Prostate gland (tissue), 2 donors: ENCODE results near the gene HAGH. TPM values are rescaled to one million over a fixed set of nuclear protein-coding genes. Genes with fewer than 3 reads are reported as not detected.

ENCODE experiments used
- DNase-seq: peaks from one replicate; pipeline ENCODE4 v3.0.0-alpha.2; 2019; ENCODE audit warnings: low spot score
- H3K27ac ChIP-seq, 2 donors: fragments of 200-600 bp; sonication (generic); 2 replicates each; pipeline ENCODE4 v1.5.1; 2017 to 2019
- H3K27me3 ChIP-seq: fragments of 200-600 bp; sonication (generic); replicated peaks from 2 replicates; pipeline ENCODE4 v1.5.1; 2019; ENCODE audit not compliant: insufficient read depth
- H3K36me3 ChIP-seq, 2 donors: fragments of 200-600 bp; sonication (generic); 1 replicate in 1 of 2; 2 replicates in 1 of 2; pipeline versions ENCODE4 v1.5.1 to v1.8.1; 2017 to 2019
- H3K4me1 ChIP-seq: fragments of 200-600 bp; sonication (generic); replicated peaks from 2 replicates; pipeline ENCODE4 v1.5.1; 2019
- H3K4me3 ChIP-seq, 2 donors: fragments of 200-600 bp; sonication (generic); 2 replicates each; pipeline ENCODE4 v1.5.1; 2017 to 2019
- H3K9me3 ChIP-seq: fragments of 200-600 bp; sonication (generic); 2 replicates; pipeline ENCODE4 v1.5.1; 2017
- POLR2A ChIP-seq: fragments of 450-650 bp; IDR thresholded peaks from one replicate; pipeline ENCODE4 v1.6.1; 2016; ENCODE audit warnings: antibody characterized with exemption, mild to moderate bottlenecking
- POLR2AphosphoS5 ChIP-seq: sonication (generic); formaldehyde crosslinking; IDR thresholded peaks from one replicate; pipeline ENCODE4 v1.6.1; 2017; ENCODE audit warnings: antibody characterized with exemption
- WGBS: methylation state at CpG from one replicate; pipeline ENCODE4 v1.1.5; 2018; 5-methylcytosine and 5-hydroxymethylcytosine counted together
- intact Hi-C: fragments of 100-400 bp; cut with DNase I; formaldehyde crosslinking; loops from one replicate; pipeline ENCODE4 v1.14.2; 2022
- total RNA-seq, 2 donors: library from RNA; depleted of rRNA; stranded (reverse); fragments of >200 nt; gene quantifications; one replicate each; pipeline ENCODE4 v1.1.0, GENCODE V29; 2016
- TF ChIP-seq, protein P1 (sequence below), 4 experiments: fragments of 200-600 bp in 2 of 4; fragments of 450-650 bp in 2 of 4; sonication (generic) in 2 of 4; IDR thresholded peaks; 1 replicate in 3 of 4; 2 replicates in 1 of 4; pipeline ENCODE4 v1.5.1; 2016 to 2019; ENCODE audit warnings: antibody characterized with exemption in 4 of 4, mild to moderate bottlenecking in 2 of 4, moderate library complexity in 2 of 4

Gene HAGH
- total RNA-seq, 2 donors from 2014 or later: 98.6 to 145 TPM

DNA sequence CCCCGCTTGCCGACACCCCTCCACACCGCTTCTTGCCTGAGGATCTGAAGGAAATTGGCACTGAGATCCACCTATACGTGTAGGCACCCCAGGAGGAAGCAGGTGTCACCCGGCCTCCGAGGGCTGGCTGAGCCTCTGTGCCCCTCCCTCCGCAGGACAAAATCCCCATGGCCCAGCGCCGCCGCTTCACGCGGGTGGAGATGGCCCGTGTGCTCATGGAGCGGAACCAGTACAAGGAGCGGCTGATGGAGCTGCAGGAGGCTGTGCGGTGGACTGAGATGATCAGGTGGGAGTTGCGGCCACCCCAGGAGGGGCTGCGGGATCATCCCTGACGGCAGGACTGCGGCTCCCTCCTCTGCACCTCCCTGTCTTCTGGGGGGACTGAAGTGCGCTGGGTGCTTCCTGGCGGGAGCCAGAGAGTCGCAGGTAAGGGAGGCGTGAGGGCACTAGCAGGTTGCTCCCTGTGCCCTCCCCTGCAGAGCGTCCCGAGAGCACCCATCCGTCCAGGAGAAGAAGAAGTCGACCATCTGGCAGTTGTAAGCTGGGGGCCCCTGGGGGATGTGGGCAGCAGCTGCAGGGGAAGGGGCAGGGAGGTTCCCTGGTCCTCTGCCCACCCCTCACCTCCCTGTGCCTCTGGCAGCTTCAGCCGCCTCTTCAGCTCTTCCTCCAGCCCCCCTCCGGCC, 64.3 kb downstream of the HAGH start:
- 93% methylated on average over 30 of the region's 30 CpGs for WGBS
- H3K36me3 ChIP-seq: peaks cover 2 to 26% of the 10 kb centered on the region in 2 donors
- DNase-seq: no peak
- H3K27ac ChIP-seq: no peak overlapping the region
- TF ChIP-seq, protein P1, sequence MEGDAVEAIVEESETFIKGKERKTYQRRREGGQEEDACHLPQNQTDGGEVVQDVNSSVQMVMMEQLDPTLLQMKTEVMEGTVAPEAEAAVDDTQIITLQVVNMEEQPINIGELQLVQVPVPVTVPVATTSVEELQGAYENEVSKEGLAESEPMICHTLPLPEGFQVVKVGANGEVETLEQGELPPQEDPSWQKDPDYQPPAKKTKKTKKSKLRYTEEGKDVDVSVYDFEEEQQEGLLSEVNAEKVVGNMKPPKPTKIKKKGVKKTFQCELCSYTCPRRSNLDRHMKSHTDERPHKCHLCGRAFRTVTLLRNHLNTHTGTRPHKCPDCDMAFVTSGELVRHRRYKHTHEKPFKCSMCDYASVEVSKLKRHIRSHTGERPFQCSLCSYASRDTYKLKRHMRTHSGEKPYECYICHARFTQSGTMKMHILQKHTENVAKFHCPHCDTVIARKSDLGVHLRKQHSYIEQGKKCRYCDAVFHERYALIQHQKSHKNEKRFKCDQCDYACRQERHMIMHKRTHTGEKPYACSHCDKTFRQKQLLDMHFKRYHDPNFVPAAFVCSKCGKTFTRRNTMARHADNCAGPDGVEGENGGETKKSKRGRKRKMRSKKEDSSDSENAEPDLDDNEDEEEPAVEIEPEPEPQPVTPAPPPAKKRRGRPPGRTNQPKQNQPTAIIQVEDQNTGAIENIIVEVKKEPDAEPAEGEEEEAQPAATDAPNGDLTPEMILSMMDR (IDR thresholded peaks at IDR 0.05): no peak
- TF ChIP-seq POLR2AphosphoS5 (no peak), POLR2A (no peak)
- intact Hi-C loops: loop anchor here (10.0 kb wide), 1 partner anchor 548 kb away; no protein-coding TSS in a partner anchor
- no peaks in the 10 kb centered on the region for H3K27me3 ChIP-seq
- no peaks in the 10 kb centered on the region for H3K4me1 ChIP-seq
- no peaks in the 10 kb centered on the region for H3K9me3 ChIP-seq
- no peak overlapping the region for H3K4me3 ChIP-seq

DNA sequence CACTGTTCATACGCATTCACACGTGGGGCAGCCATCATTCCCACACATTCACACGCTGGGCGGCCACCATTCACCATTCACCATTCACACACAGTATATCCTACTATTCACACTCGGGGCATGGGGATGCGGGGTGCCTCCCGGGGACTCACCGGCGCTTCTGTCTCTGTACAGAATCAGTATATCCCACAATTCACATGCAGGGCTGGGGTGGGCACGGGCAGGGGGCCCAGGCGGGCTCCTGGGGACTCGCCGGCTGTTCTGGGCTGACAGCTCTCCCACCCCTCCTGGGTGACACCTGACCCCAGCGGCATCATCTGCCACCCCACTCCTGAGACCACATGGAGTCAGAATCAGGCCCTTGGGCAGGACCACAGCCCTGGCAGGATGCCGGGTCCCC, 64.9 kb downstream of the HAGH start:
- DNase-seq: no peak
- TF ChIP-seq POLR2AphosphoS5: no peak
- TF ChIP-seq, protein P1 (IDR thresholded peaks at IDR 0.05): no peak
- no peak for TF ChIP-seq POLR2A
- peaks cover 2 to 23% of the 10 kb centered on the region in 2 donors for H3K36me3 ChIP-seq
- no peaks in the 10 kb centered on the region for H3K4me1 ChIP-seq
- H3K27ac ChIP-seq: no peak overlapping the region
- H3K9me3 ChIP-seq: no peaks in the 10 kb centered on the region
- intact Hi-C loops: loop anchor here (10.0 kb wide), 1 partner anchor 547 kb away; no protein-coding TSS in a partner anchor
- no peaks in the 10 kb centered on the region for H3K27me3 ChIP-seq
- 91% methylated on average over 15 of the region's 15 CpGs for WGBS
- no peak overlapping the region for H3K4me3 ChIP-seq

DNA sequence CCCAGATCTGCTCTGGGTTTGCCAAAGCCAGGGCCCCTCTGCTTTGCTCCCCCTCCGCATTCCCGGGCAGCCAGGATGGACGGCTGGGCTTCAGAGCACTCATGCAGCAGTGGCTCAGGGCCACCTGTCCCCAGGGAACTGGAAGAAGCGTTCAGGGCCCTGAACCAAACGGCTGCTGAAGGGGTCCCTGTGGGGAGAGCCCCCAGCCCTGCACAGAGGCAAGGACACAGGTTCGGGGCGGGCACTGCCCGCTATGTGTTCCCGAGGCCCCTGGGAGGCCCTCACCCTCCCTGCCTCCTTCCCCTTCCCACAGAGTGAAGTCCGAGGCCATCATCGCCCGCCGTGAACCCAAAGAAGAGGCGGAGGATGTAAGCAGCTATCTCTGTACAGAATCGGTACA, 65.7 kb downstream of the HAGH start:
- H3K27ac ChIP-seq: no peak overlapping the region
- no peaks in the 10 kb centered on the region for H3K9me3 ChIP-seq
- DNase-seq: no peak
- WGBS: 91% methylated on average over 12 of the region's 15 CpGs
- peaks cover 2 to 23% of the 10 kb centered on the region in 2 donors for H3K36me3 ChIP-seq
- intact Hi-C loops: loop anchor here (10.0 kb wide), 1 partner anchor 546 kb away; no protein-coding TSS in a partner anchor
- H3K27me3 ChIP-seq: no peaks in the 10 kb centered on the region
- no peak for TF ChIP-seq POLR2A
- TF ChIP-seq, protein P1 (IDR thresholded peaks at IDR 0.05): no peak
- H3K4me3 ChIP-seq: no peak overlapping the region
- H3K4me1 ChIP-seq: no peaks in the 10 kb centered on the region

DNA sequence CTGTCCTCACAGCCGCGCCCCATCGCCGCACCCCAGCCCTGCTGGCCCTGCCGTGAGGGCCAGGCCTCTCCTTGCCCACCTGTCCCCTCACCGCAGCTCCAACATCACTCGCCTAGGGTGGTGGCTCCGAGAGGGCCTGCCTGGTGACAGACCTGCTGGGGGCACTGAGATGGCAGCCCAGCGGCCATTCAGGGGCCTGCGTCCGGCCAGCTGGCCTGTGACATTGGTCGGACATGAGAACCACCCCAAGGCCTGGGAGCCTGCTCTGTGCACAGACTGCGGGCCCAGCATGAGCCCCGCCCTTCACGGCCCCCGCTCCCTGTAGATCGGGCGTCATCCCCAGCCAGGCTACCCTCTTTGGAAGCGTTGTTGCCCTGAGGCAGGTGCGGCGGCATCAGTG, 67.1 kb downstream of the HAGH start:
- peaks cover 7 to 23% of the 10 kb centered on the region in 2 donors for H3K36me3 ChIP-seq
- H3K9me3 ChIP-seq: no peaks in the 10 kb centered on the region
- intact Hi-C loops: no loop called here
- WGBS: 94% methylated on average over 21 of the region's 21 CpGs
- no peak for DNase-seq
- no peaks in the 10 kb centered on the region for H3K27me3 ChIP-seq
- no peak overlapping the region for H3K27ac ChIP-seq
- H3K4me3 ChIP-seq: no peak overlapping the region
- no peaks in the 10 kb centered on the region for H3K4me1 ChIP-seq
- TF ChIP-seq, protein P1 (IDR thresholded peaks at IDR 0.05): no peak

DNA sequence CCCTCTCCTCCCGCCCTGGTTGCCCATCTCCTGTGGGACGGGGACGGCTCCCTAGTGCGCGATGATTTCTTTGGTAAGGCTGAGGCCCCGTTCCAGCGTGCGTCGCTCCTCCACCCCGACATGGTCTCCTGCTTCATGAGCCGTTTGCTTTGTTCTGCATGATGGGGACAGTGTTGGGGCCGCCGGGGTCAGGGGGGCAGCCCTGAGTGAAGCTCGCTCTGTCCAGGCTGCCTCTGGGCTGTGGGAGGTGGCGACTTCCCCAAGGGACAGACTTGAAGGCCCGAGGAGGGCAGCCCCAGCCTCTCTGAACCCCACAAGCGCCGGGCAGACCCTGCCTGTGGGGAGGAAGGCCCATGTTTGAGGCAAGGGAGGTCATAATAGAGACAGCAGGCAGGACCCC, 67.7 kb downstream of the HAGH start:
- Histone ChIP-seq H3K9me3 (no peaks in the 10 kb centered on the region), H3K27me3 (no peaks in the 10 kb centered on the region), H3K36me3 (peaks cover 7 to 23% of the 10 kb centered on the region in 2 donors), H3K4me3 (no peak overlapping the region), H3K4me1 (no peaks in the 10 kb centered on the region), H3K27ac (no peak overlapping the region)
- no peak for DNase-seq
- intact Hi-C loops: no loop called here
- 94% methylated on average over 16 of the region's 18 CpGs for WGBS
- TF ChIP-seq POLR2A (no peak), POLR2AphosphoS5 (no peak)
- TF ChIP-seq, protein P1 (IDR thresholded peaks at IDR 0.05): no peak
